ENCODE results near the gene FARS2. TPM values are rescaled to one million over a fixed set of nuclear protein-coding genes. Genes with fewer than 3 reads are reported as not detected.

The FARS2 gene
- total and polyA plus RNA-seq, 5 donors from 2014 or later, result 26.9 to 39.7 (median 34.9) TPM

GRCh38 chr6:5486214-5486613 lies 224.9 kb downstream of the FARS2 start:
- Mint-ChIP-seq H3K36me3 (peaks cover 15% of the 10 kb centered on the region), H3K27me3 (no peaks in the 10 kb centered on the region), H3K4me1 (peaks cover 0 to 19% (median 2%) of the 10 kb centered on the region in 4 donors), H3K4me3 (no peak overlapping the region), H3K9me3 (peaks cover 0 to 1% (median 0%) of the 10 kb centered on the region in 7 donors), H3K27ac (peak overlapping the region in 1 of 3 donors; percentile 36)
- Histone ChIP-seq H3K27ac (ENCODE audit: insufficient read depth, low read length, poor library complexity, severe bottlenecking) (no peak overlapping the region), H3K4me1 (ENCODE audit: control insufficient read depth, insufficient read depth, low read length, poor library complexity, severe bottlenecking) (no peaks in the 10 kb centered on the region), H3K36me3 (ENCODE audit: control insufficient read depth, insufficient read depth, low read length) (peaks cover 4% of the 10 kb centered on the region), H3K4me3 (ENCODE audit: low read depth, low read length) (no peak overlapping the region), H3K9me3 (ENCODE audit: control insufficient read depth in 2 of 2, low read length in 2 of 2) (no peaks in the 10 kb centered on the region), H3K27me3 (ENCODE audit: control insufficient read depth, insufficient read depth, low read length) (no peaks in the 10 kb centered on the region)
- ATAC-seq (ENCODE audit: low read depth in 2 of 2), result no peak
- DNase-seq, result peak in 1 of 3 donors; percentile 51

- H3K4me1 ChIP-seq (ENCODE audit: control insufficient read depth, insufficient read depth, low read length, poor library complexity, severe bottlenecking), result no peaks in the 10 kb centered on the region
- ATAC-seq (ENCODE audit: low read depth in 2 of 2), result no peak
- H3K36me3 ChIP-seq (ENCODE audit: control insufficient read depth, insufficient read depth, low read length), result peaks cover 4% of the 10 kb centered on the region
- Mint-ChIP-seq H3K4me3 (no peak overlapping the region), H3K9me3 (peaks cover 0 to 1% (median 0%) of the 10 kb centered on the region in 7 donors), H3K4me1 (peaks cover 0 to 16% (median 6%) of the 10 kb centered on the region in 4 donors), H3K27me3 (no peaks in the 10 kb centered on the region), H3K27ac (no peak overlapping the region), H3K36me3 (peaks cover 19% of the 10 kb centered on the region)
- H3K4me3 ChIP-seq (ENCODE audit: low read depth, low read length), result no peak overlapping the region
- no peaks in the 10 kb centered on the region for H3K27me3 ChIP-seq (ENCODE audit: control insufficient read depth, insufficient read depth, low read length)
- no peaks in the 10 kb centered on the region for H3K9me3 ChIP-seq (ENCODE audit: control insufficient read depth in 2 of 2, low read length in 2 of 2)
- DNase-seq, result no peak
- no peak overlapping the region for H3K27ac ChIP-seq (ENCODE audit: insufficient read depth, low read length, poor library complexity, severe bottlenecking)
Measured at GRCh38 chr6:5490501-5491069, 229.3 kb downstream of the FARS2 start.

GRCh38 chr6:5492356-5492755 lies 231.0 kb downstream of the FARS2 start:
- ATAC-seq (ENCODE audit: low read depth in 2 of 2) (no peak), DNase-seq (no peak)
- Histone ChIP-seq H3K4me3 (ENCODE audit: low read depth, low read length) (no peak overlapping the region), H3K27ac (ENCODE audit: insufficient read depth, low read length, poor library complexity, severe bottlenecking) (no peak overlapping the region), H3K4me1 (ENCODE audit: control insufficient read depth, insufficient read depth, low read length, poor library complexity, severe bottlenecking) (no peaks in the 10 kb centered on the region), H3K27me3 (ENCODE audit: control insufficient read depth, insufficient read depth, low read length) (no peaks in the 10 kb centered on the region), H3K9me3 (ENCODE audit: control insufficient read depth in 2 of 2, low read length in 2 of 2) (no peaks in the 10 kb centered on the region), H3K36me3 (ENCODE audit: control insufficient read depth, insufficient read depth, low read length) (peaks cover 4% of the 10 kb centered on the region)
- Mint-ChIP-seq H3K4me3 (no peak overlapping the region), H3K27me3 (no peaks in the 10 kb centered on the region), H3K36me3 (peaks cover 15% of the 10 kb centered on the region), H3K27ac (no peak overlapping the region), H3K9me3 (peaks cover 0 to 1% (median 0%) of the 10 kb centered on the region in 7 donors), H3K4me1 (peaks cover 0 to 16% (median 6%) of the 10 kb centered on the region in 4 donors)

- Histone ChIP-seq H3K4me3 (ENCODE audit: low read depth, low read length) (no peak overlapping the region), H3K9me3 (ENCODE audit: control insufficient read depth in 2 of 2, low read length in 2 of 2) (no peaks in the 10 kb centered on the region), H3K27ac (ENCODE audit: insufficient read depth, low read length, poor library complexity, severe bottlenecking) (no peak overlapping the region), H3K4me1 (ENCODE audit: control insufficient read depth, insufficient read depth, low read length, poor library complexity, severe bottlenecking) (no peaks in the 10 kb centered on the region), H3K36me3 (ENCODE audit: control insufficient read depth, insufficient read depth, low read length) (peaks cover 4% of the 10 kb centered on the region), H3K27me3 (ENCODE audit: control insufficient read depth, insufficient read depth, low read length) (no peaks in the 10 kb centered on the region)
- DNase-seq (no peak), ATAC-seq (ENCODE audit: low read depth in 2 of 2) (no peak)
- no peak overlapping the region for H3K4me3 Mint-ChIP-seq
- no peaks in the 10 kb centered on the region for H3K27me3 Mint-ChIP-seq
- peaks cover 23% of the 10 kb centered on the region for H3K36me3 Mint-ChIP-seq
- peaks cover 3 to 22% (median 11%) of the 10 kb centered on the region in 4 donors for H3K4me1 Mint-ChIP-seq
- H3K9me3 Mint-ChIP-seq, result peaks cover 0 to 1% (median 0%) of the 10 kb centered on the region in 7 donors
- no peak overlapping the region for H3K27ac Mint-ChIP-seq
Measured at GRCh38 chr6:5493806-5494205, 232.5 kb downstream of the FARS2 start.

GRCh38 chr6:5497896-5498578 lies 236.7 kb downstream of the FARS2 start:
- no peaks in the 10 kb centered on the region for H3K36me3 ChIP-seq (ENCODE audit: control insufficient read depth, insufficient read depth, low read length)
- peak in 1 of 3 donors; percentile 46 for DNase-seq
- Mint-ChIP-seq H3K9me3 (no peaks in the 10 kb centered on the region), H3K27me3 (no peaks in the 10 kb centered on the region), H3K4me3 (peak overlapping the region in 1 of 4 donors; percentile 38), H3K27ac (peak overlapping the region in 2 of 3 donors; percentile 1 to 32), H3K36me3 (peaks cover 34% of the 10 kb centered on the region), H3K4me1 (peaks cover 12 to 24% (median 16%) of the 10 kb centered on the region in 4 donors)
- H3K9me3 ChIP-seq (ENCODE audit: control insufficient read depth in 2 of 2, low read length in 2 of 2), result no peaks in the 10 kb centered on the region
- no peak overlapping the region for H3K27ac ChIP-seq (ENCODE audit: insufficient read depth, low read length, poor library complexity, severe bottlenecking)
- H3K4me3 ChIP-seq (ENCODE audit: low read depth, low read length), result peak overlapping the region; percentile 30
- no peaks in the 10 kb centered on the region for H3K4me1 ChIP-seq (ENCODE audit: control insufficient read depth, insufficient read depth, low read length, poor library complexity, severe bottlenecking)
- ATAC-seq (ENCODE audit: low read depth in 2 of 2), result no peak
- H3K27me3 ChIP-seq (ENCODE audit: control insufficient read depth, insufficient read depth, low read length), result no peaks in the 10 kb centered on the region

GRCh38 chr6:5498579-5498899 lies 237.2 kb downstream of the FARS2 start:
- H3K4me1 ChIP-seq (ENCODE audit: control insufficient read depth, insufficient read depth, low read length, poor library complexity, severe bottlenecking), result no peaks in the 10 kb centered on the region
- Mint-ChIP-seq H3K27me3 (no peaks in the 10 kb centered on the region), H3K27ac (peak overlapping the region in 2 of 3 donors; percentile 1 to 32), H3K4me1 (peaks cover 12 to 24% (median 16%) of the 10 kb centered on the region in 4 donors), H3K36me3 (peaks cover 34% of the 10 kb centered on the region), H3K4me3 (peak overlapping the region in 1 of 4 donors; percentile 38), H3K9me3 (no peaks in the 10 kb centered on the region)
- H3K27ac ChIP-seq (ENCODE audit: insufficient read depth, low read length, poor library complexity, severe bottlenecking), result no peak overlapping the region
- no peaks in the 10 kb centered on the region for H3K27me3 ChIP-seq (ENCODE audit: control insufficient read depth, insufficient read depth, low read length)
- no peak for ATAC-seq (ENCODE audit: low read depth in 2 of 2)
- H3K9me3 ChIP-seq (ENCODE audit: control insufficient read depth in 2 of 2, low read length in 2 of 2), result no peaks in the 10 kb centered on the region
- no peak for DNase-seq
- no peaks in the 10 kb centered on the region for H3K36me3 ChIP-seq (ENCODE audit: control insufficient read depth, insufficient read depth, low read length)
- H3K4me3 ChIP-seq (ENCODE audit: low read depth, low read length), result peak overlapping the region; percentile 30

GRCh38 chr6:5499644-5500306 lies 238.5 kb downstream of the FARS2 start:
- H3K4me1 Mint-ChIP-seq, result peaks cover 12 to 24% (median 16%) of the 10 kb centered on the region in 4 donors

More at GRCh38 chr6:5499644-5500306, 238.5 kb downstream of the FARS2 start:
- no peak for ATAC-seq (ENCODE audit: low read depth in 2 of 2)
- no peaks in the 10 kb centered on the region for H3K4me1 ChIP-seq (ENCODE audit: control insufficient read depth, insufficient read depth, low read length, poor library complexity, severe bottlenecking)
- no peaks in the 10 kb centered on the region for H3K27me3 ChIP-seq (ENCODE audit: control insufficient read depth, insufficient read depth, low read length)
- no peaks in the 10 kb centered on the region for H3K9me3 Mint-ChIP-seq
- no peak overlapping the region for H3K4me3 Mint-ChIP-seq
- DNase-seq, result no peak
- H3K36me3 Mint-ChIP-seq, result peaks cover 38% of the 10 kb centered on the region
- H3K4me3 ChIP-seq (ENCODE audit: low read depth, low read length), result no peak overlapping the region
- no peak overlapping the region for H3K27ac ChIP-seq (ENCODE audit: insufficient read depth, low read length, poor library complexity, severe bottlenecking)
- no peaks in the 10 kb centered on the region for H3K36me3 ChIP-seq (ENCODE audit: control insufficient read depth, insufficient read depth, low read length)
- peak overlapping the region in 1 of 3 donors; percentile 27 for H3K27ac Mint-ChIP-seq
- H3K27me3 Mint-ChIP-seq, result no peaks in the 10 kb centered on the region
- H3K9me3 ChIP-seq (ENCODE audit: control insufficient read depth in 2 of 2, low read length in 2 of 2), result no peaks in the 10 kb centered on the region
